B cell (primary cell): ENCODE measurements around the gene RAMAC.

Experiments
- CTCF ChIP-seq: fragments of 200-600 bp; IDR thresholded peaks from one replicate; pipeline ENCODE4 v1.8.0; 2022; ENCODE audit warnings: antibody characterized with exemption, mild to moderate bottlenecking
- EZH2 ChIP-seq: IDR thresholded peaks from 2 replicates; pipeline ENCODE4 v1.6.1; 2012; ENCODE audit warnings: borderline replicate concordance, low read depth, mild to moderate bottlenecking, moderate library complexity, low read length; ENCODE audit not compliant: insufficient read depth, poor library complexity, severe bottlenecking

GRCh38 chr15:82950746-82951370 lies 35.2 kb upstream of the RAMAC start:
- no peak for TF ChIP-seq CTCF
- no peak for TF ChIP-seq EZH2
